HS-5 (cell line): ENCODE data around the gene HSPBP1.
A peak's percentile ranks its signal among the peaks of the same experiment; 100 is the strongest.
"Not testable (repeated sequence)": the region's sequence is repeated elsewhere in the genome, so short reads cannot be mapped to it uniquely, and the experiment has no call there.

Experiments
- DNase-seq: peaks from one replicate; pipeline ENCODE4 v3.0.0-alpha.2; 2012; ENCODE audit warnings: low read depth

The HSPBP1 gene

DNA sequence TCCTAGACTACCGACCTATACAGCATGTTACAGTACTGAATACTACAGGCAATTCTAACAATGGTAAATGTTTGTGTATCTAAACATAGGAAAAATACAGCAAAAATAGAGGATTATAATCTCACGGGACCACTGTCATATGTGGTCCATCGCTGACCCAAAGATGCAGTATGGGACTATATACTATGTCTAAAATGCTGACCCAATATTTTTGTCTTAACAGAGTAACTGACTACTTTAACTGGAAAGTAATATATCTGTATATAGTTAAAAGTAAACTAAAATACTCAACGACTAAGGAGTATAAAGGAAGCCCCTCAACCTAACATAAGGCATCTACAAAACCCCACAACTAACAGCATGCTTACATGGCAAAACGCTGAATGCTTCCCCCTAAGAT is 46.9 kb downstream of the HSPBP1 start:
- DNase-seq = no peak

DNA sequence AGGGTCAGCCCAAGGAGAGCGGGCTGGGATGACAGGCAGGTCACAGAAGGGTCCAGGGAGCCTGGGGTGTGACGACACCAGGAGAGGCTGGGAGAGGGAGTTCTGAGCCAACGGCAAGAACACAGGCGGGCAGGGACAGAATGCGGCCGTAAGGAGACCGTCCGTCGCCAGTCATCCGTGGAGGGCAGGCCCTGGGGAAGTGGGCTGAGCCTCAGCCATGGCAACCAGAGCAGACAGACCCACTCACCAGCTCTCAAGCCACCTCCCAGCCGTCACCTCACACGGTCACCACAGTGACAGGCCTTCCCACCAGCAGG is 47.7 kb downstream of the HSPBP1 start:
- no peak for DNase-seq

DNA sequence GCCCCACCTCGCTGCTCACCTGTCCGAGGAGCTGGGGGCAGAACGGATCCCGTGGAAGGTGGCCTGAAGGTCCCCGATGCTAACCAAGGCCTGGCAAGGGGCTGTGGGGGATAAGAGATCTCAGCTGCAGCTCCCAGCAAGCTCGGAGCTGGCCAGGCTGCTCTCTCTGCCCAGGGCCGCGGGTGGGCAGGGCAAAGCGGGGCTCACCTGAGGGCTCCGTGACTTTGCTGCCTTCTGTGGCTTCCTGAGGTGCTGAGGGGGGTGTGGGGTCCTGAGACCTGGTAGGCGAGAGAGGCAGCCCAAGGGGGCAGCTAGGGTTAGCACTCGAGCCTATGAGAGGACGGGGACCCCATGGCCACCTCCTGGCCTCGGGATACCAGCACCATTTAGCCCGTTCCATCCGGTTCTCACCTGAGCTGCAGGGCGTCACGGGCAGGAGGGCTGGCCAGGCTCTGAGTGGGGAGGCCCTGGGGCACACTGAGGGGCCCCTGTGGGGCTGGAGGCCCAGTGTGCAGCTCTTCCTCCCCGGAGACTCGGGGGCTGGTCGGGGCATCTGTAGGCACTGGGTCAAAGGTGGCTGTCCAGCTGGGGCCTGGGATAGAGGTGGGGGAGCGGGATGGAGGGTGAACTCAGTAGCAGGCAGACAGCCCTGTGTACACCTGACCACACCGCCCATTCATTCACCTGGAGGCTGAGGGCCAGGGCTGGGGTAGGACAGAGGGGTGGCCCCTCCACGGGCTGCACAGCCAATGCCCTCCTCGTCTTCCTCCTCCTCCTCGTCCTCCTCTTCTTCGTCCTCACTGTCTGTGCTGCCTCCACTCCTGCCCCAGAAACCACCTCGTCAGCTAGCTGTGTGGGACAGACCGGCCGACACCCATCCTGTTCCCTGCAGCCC is 48.3 kb downstream of the HSPBP1 start:
- DNase-seq = no peak

DNA sequence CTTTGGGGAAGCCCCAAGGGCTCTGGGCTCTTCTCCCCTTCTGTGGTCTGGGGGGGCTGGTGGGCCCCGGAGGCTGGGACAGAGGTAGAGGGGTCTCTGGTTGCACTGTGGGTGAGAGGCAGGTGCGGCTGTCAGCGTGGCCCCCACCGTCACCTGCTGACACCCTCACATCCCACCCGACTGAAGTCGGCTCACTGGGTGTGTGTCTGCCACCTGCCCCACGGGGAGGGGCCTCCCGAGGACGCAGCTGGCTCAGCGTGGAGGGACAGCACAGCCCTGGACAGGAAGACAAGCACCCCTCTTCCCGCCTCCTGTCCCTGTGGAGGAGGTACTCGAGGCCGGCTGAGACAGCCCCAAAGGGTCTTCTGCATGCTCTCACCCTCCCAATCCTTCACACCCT is 49.1 kb downstream of the HSPBP1 start:
- no peak for DNase-seq

DNA sequence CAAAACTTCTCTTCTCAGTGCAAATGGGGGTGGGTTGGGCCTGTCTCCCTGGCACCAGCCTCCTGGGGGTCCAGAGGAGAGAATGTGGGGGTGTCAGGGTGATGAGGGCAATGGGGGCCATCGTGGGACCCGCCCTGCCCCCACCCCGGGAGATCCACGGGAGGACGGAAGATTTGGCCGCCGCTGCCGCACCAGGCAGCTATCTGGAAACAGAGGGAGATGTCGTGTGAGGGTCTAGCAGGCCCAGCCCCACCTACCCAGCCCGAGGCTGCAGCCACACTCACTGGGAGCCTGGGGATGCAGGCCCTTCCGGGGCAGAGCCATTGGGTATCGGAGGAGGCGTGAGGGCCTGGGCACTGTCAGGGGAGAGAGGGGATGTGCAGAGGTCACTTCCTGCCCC is 49.6 kb downstream of the HSPBP1 start:
- DNase-seq = no peak

DNA sequence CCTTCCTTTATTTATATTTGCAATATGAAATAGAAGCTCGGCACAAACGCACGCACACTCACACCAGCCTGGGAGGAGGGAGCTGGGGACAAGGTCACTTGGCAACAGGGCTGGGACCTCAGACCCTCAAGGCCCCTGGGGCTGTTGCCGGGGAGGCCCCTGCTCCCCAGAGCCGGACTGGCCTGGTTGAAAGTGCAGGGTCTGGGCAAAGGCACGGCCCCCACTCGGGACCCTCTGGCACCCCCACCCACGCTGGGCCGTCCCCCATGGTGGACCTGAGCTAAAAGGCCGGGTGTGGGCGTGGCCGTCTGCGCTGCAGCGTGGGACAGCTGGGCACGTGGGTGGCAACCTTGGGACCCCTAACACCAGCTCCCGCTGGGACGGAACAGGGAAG is 50.1 kb downstream of the HSPBP1 start:
- DNase-seq = no peak

DNA sequence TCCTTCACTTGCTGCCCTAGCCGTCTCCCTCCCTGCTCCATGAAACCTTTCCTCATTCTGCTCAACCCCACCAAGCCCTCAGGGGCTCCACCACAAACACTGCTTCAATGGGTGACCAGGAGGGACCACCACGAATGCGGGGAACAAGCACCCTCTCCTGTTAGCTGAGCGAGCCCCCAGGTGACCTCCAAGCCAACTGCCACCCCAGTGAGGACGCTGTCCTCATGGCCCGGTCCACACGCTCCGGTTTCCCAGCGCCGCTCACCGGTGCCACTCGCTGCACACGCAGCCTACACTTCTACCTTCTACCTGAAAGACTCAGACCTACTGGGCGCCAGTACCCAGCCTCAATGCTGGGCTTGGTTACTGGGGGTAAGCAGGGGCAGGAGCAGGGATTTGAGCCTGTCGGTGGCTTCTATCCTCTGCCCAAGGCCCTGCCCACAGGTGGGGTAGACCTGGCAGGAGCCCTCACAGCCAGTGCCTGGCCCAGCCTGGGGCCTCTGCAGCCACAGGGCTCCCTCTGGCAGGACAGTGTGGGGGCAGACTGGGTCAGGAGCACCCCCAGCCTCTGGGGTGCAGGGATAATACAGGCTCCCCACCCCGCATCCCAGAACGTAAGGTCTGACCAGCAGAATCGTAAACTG is 50.6 kb downstream of the HSPBP1 start:
- DNase-seq = no peak

DNA sequence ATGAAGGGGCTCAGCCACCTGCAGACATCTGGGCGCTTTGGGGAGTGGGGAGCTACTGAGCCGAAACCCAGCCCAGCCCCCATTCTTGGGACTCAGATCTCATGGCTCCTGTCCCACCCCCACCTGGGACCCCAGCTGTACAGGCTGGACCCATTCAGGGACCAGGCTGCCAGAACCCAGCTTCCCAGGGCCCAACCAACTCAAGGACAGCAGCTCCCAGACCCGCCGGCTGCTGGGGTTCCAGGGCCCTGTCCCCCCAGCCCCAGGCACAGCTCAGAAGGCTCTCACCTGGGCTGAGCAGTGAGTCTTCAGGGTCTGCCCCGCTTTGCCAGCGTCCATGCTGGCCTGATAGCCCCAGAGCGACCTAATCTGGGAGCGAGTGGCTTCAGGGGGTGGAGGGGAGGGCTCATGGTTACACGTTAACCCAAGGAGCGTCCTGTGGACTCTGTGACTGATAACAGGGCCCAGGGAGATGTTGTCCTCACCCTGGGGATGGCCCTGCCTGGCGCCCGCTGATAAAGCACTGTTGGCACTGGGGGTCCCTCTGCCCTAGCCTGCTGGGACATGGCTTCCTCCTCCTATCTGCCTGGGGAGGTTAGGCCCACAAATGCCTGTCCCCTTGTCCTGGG is 51.4 kb downstream of the HSPBP1 start, which contains the start of gene TMEM86B:
Gene TMEM86B, minus strand, starts transcription at position 361 of the 629 bp plus-strand sequence. Its CDS starts 22 bp downstream, at position 339.
- DNase-seq = no peak

DNA sequence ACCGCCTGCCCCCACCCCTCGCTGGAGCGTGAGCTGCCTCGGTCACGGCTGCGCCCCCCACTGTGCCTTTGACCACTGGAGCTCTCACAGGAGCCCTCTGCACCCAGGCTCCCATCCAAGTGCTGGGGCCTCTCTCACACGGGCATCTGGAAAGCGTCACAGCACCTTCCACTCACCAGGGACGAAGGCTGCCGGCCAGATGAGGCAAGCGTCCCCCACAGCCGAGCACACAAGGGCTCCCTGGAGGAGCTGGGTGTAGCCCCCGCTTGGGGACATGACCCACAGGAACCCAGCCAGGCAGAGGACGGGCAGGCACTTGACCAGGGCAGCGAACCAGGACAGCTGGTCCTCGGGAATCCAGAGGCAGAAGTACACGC is 51.9 kb downstream of the HSPBP1 start:
- no peak for DNase-seq

DNA sequence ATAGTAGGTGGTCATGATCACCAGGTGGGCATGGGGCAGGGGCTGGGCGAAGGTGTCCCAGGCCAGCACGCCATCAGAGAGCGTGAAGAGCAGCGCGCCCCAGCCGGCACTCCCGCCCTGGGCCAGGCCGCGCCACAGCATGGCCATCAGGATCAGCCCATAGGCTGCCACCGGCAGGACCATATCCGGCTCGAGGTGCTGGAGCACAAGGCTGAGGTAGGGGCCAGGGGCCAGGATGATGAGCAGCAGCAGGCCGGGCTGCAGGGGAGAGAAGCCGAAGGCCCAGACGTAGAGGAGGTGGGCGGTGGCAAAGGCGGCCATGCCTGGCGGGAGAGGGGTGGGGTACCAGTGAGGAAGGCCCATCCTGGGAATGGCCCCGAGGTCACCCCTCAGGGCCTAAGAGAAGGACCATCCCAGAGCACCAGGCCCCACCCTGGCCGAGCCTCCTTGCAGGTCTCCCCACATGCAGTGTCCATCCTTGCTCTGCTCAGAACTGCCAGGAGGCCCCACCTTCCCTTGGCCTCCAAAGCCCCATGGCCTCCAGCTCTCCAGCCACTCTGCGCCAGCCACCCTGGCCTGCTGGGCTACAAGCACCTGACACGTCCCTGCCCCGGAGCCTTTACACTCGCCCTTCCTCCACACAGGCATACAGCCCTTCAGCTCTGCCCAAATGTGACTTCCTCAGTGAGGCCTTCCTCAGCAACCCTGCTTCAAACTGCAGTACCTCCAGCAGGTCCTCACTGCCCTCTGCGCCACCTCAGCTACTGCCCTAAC is 52.5 kb downstream of the HSPBP1 start:
- no peak for DNase-seq

DNA sequence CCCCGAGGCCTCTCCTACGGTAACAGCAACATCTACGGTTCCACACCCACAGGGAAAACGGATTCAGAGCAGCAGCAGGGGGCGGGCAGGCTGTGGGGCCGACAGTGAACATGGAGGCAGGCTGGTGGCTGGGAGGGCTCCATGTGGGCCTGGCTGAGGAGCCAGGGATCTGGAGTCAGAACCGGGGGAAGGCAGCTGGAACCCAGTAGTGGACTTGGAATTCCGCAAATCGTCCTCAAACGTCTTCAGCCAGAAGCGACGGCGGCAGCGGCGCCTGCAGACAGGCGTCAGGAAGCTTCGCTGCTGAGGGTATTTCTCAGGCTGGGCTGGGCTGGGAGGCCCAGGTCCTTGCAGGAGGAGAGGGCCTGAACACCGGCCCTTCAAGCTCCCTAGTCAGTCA is 53.1 kb downstream of the HSPBP1 start:
- no peak for DNase-seq

DNA sequence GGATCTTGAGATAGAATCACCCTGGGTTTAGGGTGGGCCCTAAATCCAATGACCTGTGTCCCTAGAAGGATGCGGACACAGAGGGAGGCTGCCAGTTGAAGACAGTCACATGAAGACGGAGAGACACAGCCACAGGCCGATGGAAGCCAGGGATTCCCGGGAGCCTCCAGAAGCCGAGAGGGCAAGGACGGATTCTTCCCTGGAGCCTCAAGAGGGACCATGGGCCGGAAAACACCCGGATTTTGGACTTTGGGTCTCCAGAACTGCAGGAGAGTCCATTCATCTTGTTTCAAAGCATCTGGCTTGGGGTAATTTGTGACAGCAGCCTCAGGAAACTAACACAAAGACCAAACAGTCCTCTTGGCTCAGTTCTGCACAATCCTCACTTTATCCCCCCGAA is 53.6 kb downstream of the HSPBP1 start:
- DNase-seq = no peak

DNA sequence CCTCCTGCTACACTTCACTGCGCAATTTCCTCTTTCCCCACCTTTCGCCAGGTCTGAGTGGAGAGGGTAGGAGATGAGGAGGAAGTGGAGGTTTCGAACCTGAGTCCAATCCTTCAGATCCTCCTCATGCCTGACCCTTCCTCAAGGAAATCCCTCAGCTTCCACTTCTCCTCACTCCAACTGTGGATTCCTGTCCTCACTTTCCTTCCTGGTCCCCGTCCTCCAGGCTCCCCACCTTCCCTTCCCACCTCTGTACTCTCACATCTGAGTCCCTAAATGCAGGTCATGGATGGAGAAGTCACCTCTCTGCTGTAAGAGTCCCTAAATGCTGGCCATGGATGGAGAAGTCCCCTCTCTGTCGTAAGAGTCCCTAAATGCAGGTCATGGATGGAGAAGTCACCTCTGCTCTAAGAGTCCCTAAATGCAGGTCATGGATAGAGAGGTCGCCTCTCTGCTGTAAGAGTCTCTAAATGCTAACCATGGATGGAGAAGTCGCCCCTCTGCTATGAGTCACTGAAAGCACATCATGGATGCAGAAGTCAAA is 54.4 kb downstream of the HSPBP1 start:
- DNase-seq = no peak

DNA sequence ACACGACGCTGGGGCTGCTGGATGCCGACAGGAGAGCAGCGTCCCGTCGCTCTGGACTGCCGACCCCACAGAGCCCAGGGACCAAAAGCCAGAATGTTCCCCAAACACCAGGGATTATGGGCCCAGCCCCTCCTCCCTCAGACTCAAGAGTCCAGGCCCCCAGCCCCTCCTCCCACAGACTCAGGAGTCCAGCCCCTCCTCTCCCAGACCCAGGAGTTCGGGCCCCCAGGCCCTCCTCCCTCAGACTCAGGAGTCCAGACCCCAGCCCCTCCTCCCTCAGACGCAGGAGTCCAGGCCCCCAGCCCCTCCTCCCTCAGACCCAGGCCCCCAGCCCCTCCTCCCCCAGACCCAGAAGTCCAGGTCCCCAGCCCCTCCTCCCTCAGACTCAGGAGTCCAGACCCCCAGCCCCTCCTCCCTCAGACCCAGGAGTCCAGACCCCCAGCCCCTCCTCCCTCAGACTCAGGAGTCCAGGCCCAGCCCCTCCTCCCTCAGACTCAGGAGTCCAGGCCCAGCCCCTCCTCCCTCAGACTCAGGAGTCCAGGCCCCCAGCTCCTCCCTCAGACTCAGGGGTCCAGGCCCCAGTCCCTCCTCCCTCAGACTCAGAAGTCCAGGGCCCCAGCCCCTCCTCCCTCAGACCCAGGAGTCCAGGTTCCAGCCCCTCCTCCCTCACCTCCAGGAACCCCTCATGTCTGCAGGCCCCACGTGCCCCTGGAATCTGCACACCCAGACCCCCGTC is 55.1 kb downstream of the HSPBP1 start:
- DNase-seq = not testable (repeated sequence)

DNA sequence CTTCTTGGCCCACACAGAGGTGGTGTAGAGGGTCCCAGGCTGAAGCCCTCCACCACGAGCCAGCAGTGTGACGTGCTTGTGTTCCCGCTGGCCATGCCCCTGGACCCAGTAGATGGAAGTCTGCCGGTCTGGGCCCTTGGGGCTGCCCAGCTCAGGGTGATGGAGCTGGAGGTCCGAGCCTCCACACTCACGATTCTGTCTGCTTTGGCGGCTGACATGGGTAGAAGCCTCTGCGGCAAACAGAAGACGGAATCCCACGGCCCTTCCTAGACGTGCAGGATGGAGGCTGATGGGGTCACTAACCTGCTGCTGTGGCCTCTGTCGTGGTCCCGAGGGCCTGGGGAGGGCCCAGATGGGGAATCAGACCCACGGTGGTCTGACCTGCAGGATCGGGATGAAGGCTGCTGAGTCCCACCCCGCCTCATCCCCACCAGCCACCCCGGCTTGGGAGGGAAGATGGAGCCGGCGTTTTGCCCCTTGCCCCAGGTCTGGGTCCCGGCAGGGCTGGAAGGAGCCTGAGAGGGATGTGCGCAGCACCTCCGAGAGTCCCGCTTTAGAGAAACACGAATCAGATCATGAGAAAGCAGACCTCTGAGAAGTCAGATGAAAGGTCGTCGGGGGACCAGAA is 55.8 kb downstream of the HSPBP1 start:
- no peak for DNase-seq

DNA sequence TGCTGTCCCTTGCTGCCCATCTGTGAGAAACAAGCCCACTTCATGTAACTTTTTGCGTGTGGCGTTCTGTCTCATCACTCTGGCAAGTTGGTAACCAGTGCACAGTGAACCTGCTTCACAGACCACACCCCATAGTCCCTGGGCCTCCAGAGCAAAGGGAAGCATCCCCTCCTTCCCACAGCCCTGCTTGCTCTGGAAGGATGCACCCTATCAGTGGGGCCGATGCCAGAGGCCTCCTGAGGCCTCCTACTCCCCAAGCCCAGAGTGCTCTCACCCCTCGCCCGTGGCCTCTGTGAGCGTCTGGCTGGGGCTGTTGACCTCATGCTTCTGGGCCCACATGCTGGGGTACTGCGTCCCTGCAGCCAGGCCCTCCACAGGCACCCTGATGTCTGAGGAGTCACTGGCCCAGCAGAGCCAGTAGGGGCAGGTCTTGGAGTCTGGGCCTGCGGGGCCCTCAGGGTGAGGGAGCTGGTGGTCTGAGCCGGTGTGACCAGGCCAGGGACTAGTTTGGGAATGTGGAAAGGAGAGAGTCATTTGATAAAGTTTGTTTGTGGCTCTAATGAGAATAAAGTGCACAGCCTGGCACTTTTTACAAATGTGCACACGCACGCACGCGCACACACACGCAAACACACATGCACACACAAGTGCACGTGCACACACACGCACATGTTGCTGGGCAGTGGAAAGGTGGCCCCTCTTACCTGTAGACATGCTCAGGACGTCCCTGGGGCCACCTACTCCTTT is 56.4 kb downstream of the HSPBP1 start:
- DNase-seq = no peak

DNA sequence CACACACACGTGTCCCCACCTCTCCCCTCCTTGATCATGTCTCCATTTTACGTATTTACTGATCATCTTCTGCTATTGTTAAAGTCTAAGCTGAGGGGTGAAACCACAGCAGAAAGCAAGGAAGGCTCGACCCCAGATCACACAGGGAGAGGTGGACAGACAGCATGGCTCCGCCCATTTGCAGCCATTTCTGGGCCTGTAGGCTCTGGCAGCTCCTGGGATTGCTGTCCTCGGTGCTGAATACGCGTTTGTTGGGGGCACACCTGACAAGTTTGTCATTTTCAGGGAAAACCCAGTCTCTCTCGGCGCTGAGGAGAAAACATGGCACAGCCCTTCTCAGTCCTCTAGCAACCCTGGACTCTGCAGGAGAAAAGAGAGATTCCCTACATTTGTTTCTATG is 59.4 kb downstream of the HSPBP1 start:
- no peak for DNase-seq

DNA sequence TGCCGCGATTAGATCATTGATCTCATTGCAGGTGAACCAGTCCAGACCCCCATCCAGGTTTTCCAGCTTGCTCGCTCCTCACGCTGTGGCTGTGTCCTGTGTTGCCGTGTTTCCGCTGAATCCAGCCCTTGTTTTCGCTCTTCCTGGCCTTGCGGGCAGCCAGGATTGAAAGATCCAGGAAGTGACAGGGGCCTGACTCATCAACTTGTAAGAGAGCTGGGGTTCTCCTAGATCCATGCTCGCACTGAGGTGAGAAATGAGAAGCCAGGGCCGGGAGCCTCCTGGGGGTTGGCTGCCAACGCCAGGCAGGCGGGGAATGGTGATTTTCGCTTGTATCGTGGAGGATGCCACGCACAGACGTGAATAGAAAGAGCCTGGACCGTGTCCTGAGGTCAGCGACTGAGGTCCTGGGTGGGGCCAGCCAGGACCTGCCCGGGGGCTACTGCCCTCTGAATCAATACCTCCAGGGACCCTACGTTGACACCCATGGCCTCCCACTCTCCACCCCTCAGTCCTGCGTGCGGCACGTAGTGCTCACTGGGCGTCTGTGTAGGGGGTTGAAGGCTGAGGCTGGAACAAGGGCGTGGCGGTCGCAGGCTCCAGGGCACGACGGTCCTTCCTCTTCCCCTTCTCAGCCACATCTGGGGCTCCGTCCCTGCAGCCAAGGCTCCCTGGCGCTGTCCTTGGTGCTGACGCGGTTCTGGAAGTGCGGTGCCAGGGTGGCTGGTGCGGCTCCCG is 63.3 kb downstream of the HSPBP1 start:
- peak; percentile 99 for DNase-seq

DNA sequence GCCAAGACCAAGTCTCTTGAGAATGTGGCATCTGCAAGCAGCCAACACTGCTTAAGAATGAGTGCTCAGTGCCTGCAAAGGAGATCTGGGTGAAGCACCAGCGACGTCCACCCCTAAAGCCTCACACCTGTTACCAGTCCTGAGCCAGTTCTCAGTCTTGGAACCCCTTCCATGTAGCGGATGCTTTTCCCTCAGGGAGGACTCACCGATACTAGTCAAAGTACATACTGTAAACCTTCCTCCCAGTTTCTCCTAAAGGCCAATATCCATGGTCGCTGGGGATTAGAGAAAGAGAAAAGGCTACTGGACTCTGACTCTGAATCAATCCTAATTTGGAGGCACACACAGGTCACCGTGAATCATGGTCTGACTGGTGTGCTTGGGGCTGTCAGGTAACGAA is 66.4 kb downstream of the HSPBP1 start:
- no peak for DNase-seq

DNA sequence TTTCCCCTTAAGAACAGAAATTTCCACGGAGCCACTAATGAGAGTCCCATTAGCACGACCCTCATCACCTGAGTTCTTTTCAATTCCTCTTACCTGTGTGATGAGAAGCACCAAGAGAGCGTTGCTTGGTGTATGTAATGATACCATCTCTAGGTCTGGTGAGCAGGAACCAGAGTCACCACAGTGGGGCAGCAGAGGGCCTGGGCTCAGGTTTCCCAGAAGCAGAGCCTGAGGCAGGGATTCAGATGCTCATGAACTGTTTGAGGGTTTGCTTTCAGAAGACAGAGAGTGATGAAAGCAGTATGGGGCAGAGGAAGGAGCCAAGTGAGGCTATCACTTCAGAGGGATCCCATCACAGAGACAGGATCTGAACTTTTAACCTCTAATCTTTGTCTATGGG is 67.5 kb downstream of the HSPBP1 start:
- DNase-seq = no peak
